ENCODE results near the gene POMZP3.
"Not testable (repeated sequence)": the region's sequence is repeated elsewhere in the genome, so short reads cannot be mapped to it uniquely, and the experiment has no call there.

POMZP3 gene

DNA sequence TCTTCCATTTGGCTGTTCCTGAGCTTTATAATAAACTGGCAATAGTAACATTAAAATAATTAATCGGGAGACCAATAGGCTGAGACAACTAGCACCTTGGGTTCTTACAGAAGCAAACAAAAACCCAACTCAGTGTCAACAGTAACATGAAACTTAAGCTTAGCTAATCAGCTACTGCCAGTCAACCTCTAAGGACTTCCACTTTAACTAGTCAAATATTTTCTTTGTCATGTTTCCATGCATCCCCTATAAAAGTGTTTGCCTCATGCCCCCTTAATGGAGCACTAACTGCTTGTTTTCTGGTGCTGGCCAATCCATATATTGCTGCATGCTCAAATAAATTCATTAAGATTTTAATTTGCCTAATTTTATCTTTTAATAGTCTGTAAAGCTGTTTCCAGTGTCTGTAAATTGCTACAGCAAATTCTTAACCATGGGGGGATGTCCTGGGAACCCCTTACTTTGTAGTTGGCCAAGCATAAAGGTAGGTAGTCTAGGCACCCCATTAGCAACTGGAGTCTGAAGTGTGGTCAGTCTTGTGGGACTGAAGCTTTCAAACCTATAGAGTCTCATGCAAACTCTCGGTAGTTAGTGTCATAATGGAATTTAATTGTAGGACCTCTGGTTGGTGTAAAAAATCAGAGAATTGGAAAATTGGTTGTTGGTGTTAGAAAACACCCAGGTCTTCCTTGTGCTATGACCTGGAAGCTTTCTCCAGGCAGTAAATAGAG is 40.3 kb downstream of the POMZP3 start:
- not testable (repeated sequence) for DNase-seq

DNA sequence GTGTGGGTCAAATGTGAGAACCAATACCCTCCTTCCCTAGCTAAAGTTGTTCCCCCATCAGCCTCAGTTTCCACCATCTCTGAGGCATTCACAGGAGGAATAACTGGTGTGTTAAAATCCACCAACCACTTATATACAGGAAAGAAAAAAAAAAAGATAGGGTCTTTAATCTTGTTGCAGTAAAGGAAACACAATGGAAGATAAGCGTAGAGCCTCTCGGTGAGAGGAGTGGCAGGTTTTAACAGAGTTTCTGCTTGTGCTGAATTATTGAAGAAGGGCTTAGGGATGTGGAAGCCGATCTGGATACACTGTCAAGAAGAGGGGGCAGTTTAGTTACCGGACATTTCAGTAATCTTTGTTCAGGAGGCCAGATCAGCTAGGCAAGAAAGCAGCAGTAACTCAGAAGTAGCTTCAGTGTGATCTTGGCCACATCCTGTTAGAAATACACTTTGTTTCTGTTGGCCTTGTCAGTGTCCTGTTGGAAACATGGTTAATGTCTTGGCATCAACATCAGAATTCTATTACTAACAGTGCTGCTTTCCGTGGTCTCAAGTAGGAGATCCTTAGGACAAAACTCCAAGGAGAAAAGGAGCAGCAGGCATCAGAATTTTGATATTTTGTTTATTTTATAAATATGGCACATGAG is 43.3 kb downstream of the POMZP3 start:
- not testable (repeated sequence) for DNase-seq

DNA sequence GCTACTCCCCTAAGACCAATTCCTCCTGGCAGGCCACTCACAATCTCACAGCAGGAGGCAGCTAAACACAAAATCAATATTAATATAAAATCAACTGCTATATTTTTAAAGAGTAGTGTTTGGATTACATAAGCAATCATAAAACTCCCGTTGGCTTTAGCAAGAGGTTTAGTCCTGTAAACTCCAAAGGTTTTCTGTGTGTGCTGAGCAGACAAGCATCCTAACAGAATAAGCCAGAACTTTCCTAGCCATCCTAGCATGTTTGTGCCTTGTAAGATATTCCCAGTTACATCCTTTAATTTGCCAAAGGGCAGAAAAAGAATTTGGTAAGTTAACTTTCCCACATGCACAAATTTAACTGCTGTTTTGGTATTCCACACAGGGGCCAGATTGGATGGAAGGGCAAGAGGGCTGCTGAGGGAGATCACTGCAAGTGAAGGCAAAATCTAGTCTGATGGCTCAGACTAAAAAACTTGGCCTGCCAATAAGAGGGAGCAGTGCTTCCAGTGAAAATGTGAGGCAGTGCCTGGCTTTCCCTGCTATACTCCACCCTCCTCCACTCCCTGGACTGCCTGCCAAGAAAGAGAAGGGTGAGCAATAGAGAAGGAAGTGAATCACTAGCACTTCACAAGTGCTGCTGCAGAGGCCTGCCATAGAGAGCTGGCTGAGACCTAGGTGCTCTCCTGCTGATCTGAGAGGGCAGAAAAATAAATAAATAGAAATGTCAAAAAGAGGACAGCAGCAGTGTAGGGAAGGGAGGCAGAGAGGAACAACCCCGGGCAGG is 44.0 kb downstream of the POMZP3 start:
- DNase-seq: not testable (repeated sequence)

DNA sequence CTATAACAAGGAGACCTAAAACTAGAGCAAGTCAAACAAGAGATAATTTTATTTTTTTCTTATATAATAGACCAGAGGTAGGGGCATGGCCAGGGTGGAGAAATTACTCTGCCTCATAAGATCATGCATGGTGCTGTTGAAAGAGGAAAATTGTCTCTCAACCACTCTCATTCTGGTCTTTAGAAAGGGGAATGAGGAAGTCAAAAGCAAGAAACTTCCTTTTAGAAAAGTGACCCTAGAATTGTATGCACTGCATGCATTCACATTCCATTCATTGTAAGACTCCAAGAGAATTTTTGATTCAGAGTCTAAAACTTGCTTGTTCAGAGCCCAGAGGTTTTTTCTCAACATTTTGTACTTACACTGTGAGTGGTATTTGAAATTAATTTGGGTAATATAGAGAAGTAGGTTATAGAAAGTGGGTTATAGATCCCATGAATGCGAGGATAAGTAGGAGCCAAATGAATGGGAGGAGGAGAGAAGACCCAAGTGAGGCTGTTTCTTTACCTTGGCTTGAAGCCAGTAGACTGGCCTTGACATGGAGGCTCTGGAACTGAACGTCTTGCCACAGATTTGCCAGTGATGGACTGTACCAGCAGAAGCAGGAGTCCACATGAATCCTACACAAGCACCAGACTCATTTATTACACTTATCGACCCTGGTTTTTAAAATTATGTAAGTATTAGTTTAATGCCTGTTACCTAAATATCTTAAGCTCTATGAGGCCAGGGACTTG is 51.0 kb downstream of the POMZP3 start:
- not testable (repeated sequence) for DNase-seq

DNA sequence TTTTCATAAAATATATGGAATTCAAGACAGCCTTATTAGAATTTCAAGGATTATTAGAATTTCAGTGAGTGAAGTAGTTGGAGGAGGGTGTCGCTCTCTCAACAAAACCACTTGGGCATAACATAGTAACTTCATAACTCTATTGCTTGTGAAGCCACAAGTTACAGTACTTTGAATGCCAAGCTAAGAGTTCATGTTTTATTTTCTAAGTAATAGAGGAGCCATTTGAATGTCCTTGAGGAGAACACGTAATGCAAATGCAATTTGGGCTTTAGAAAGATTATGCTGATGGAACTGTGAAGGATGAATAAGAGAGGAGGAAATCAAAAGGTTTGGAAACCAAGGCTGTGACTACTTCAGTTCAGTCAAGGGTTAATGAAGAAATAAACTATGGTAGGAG is 51.6 kb downstream of the POMZP3 start:
- not testable (repeated sequence) for DNase-seq

DNA sequence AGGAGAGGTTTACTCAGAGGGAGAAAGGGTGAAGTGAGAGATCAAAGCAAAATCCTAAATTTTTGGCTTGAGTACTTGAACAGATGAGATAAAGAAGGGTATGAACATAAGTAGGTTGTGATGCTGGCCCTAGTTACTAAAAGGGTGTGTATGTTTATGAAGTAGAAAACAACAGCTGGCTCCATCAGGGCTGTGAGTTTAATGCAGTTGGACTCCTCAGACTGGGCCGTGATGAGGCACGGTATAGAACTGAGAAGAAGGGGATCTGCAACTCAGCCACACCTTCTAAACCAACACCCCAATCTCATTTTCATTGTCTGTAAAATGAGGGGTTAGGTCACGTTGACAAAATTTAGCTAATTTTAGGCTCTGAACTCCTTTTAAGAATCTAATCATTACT is 54.8 kb downstream of the POMZP3 start:
- DNase-seq: not testable (repeated sequence)

DNA sequence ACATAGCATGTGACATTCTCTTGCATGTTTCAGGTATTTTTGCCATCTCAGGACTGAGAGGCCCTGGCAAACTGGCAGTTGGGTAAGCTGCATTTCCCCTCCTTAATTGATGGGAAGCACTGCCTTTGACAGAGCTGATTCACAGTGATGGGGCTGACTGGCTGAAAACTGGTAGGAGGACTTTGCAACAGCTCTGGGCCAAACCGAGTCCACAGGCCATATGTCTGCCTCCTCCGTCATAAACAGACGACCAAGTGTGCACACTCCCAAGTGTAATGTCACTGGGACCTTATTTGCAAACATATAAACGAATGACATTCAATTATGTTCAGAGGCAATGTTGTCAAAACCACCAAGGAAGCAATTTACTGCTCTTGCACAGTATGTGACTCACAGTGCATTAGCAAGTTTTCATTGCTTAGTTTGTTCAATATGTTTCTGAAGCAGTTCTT is 56.7 kb downstream of the POMZP3 start:
- not testable (repeated sequence) for DNase-seq

DNA sequence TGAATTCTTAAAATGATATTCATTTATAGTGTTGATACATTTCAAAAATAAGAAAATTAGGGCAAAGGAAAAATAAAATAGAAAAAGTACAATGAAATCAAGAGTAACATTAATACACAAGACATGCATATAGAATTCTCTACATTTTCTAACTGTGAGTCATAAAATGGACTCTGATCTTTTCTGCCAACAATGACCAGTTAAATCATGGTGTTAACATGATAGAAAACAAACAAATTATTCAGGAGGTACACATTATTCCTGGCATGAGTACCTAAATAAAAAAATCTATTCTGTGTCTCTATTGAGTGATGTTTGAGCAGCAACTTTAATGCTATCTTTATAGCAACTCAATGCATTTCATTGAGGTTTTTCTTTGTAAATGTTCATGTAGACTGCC is 58.3 kb downstream of the POMZP3 start:
- not testable (repeated sequence) for DNase-seq

DNA sequence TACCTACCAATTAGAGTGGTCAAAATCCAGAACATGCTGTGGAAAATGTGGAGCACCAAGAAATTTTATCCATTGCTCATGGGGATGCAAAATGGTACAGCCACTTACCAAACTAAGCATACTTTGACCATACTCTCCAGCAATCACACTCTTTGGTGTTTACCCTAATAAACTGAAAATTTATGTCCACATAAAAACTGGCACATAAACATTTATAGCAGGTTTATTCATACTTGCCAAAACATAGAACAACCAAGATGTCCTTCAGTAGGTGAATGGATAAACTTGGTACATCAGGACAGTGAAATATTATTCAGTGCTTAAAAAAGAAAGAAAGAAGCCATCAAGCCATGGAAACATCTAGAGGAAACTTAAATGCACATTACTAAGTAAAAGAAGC is 59.3 kb downstream of the POMZP3 start:
- DNase-seq: not testable (repeated sequence)

DNA sequence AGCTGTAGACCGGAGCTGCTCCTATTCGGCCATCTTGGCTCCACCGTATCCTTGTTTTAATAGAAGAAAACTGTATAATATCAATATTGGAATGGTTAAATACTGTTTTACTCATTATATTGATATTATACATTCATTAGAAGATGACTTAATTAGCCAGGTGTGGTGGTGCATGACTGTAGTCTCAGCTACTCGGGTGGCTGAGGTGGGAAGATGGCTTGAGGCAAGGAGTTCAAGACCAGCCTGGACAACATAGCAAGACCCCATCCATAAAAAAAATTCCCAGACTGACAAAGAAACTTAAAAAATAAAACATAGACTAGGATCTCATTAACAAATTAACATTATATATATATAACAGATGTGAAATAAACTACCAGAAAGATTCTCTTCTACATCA is 59.8 kb downstream of the POMZP3 start:
- not testable (repeated sequence) for DNase-seq

DNA sequence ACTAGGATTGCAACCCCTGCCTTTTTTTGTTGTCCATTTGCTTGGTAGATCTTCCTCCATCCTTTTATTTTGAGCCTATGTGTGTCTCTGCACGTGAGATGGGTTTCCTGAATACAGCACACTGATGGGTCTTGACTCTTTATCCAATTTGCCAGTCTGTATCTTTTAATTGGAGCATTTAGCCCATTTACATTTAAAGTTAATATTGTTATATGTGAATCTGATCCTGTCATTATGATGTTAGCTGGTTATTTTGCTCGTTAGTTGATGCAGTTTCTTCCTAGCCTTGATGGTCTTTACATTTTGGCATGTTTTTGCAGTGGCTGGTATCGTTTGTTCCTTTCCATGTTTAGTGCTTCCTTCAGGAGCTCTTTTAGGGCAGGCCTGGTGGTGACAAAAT is 62.1 kb downstream of the POMZP3 start:
- not testable (repeated sequence) for DNase-seq

DNA sequence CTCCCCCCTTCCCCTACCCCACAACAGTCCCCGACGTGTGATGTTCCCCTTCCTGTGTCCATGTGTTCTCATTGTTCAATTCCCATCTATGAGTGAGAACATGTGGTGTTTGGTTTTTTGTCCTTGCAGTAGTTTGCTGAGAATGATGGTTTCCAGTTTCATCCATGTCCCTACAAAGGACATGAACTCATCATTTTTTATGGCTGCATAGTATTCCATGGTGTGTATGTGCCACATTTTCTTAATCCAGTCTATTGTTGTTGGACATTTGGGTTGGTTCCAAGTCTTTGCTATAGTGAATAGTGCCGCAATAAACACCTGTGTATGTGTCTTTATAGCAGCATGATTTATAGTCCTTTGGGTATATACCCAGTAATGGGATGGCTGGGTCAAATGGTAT is 65.7 kb downstream of the POMZP3 start:
- not testable (repeated sequence) for DNase-seq

DNA sequence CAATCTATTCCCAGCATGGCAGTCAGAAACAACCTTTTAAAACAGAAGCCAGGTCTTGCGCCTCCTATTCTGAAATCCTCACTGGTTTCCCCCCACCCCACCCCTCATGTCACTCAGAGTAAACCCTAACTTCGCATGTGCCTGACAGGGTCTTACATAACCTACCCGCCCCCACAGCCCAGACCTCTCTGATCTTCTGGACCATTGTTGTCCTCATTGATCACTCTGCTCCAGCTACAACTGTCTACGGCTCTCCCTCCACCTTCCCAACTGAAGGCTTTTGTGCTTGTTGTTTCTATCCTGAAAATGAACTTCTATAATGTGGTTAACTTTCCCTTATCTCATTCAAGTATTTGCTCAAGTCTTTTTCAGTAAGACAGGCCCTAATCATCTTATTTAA is 66.9 kb downstream of the POMZP3 start:
- not testable (repeated sequence) for DNase-seq

All from SHP77 (cell line).